MM.1S (cell line): ENCODE data around the gene ARL15.

Experiments
- DNase-seq: peaks from one replicate; pipeline ENCODE4 v3.0.0-alpha.2; 2015
- H2AFZ ChIP-seq: fragments of 300-600 bp; sonication (generic); 2 replicates; pipeline ENCODE4 v1.6.0; 2016; ENCODE audit warnings: antibody characterized with exemption, low read length
- H3F3A ChIP-seq: fragments of 300-600 bp; sonication (generic); 2 replicates; pipeline ENCODE4 v1.6.1; 2016; ENCODE audit warnings: mild to moderate bottlenecking, antibody characterized with exemption, low read length, moderate library complexity, mixed read lengths; ENCODE audit not compliant: insufficient read depth
- H3K27ac ChIP-seq: fragments of 300-600 bp; sonication (generic); 2 replicates; pipeline ENCODE4 v1.5.1; 2016; ENCODE audit warnings: mild to moderate bottlenecking, low read length
- H3K27me3 ChIP-seq: fragments of 300-600 bp; sonication (generic); replicated peaks from 2 replicates; pipeline ENCODE4 v1.6.0; 2016; ENCODE audit warnings: low read length; ENCODE audit not compliant: insufficient read depth
- H3K36me3 ChIP-seq: fragments of 300-600 bp; sonication (generic); replicated peaks from 2 replicates; pipeline ENCODE4 v1.6.1; 2016; ENCODE audit warnings: mild to moderate bottlenecking, low read length, mixed read lengths; ENCODE audit not compliant: insufficient read depth
- H3K4me1 ChIP-seq: fragments of 300-600 bp; sonication (generic); 2 replicates; pipeline ENCODE4 v1.6.1; 2016; ENCODE audit warnings: low read length, mixed read lengths
- H3K4me2 ChIP-seq: fragments of 300-600 bp; sonication (generic); 2 replicates; pipeline ENCODE4 v1.6.0; 2016; ENCODE audit warnings: low read depth, low read length
- H3K4me3 ChIP-seq: fragments of 300-600 bp; sonication (generic); 2 replicates; pipeline ENCODE4 v1.5.1; 2016; ENCODE audit warnings: low read length, mixed read lengths
- H3K79me2 ChIP-seq: fragments of 300-600 bp; sonication (generic); 2 replicates; pipeline ENCODE4 v1.6.1; 2016; ENCODE audit warnings: mixed run types, low read length, mixed read lengths
- H3K9ac ChIP-seq: fragments of 300-600 bp; sonication (generic); 2 replicates; pipeline ENCODE4 v1.6.1; 2016; ENCODE audit warnings: low read length, mixed read lengths
- H3K9me2 ChIP-seq: fragments of 300-600 bp; sonication (generic); replicated peaks from 2 replicates; pipeline ENCODE4 v1.6.1; 2016; ENCODE audit warnings: mild to moderate bottlenecking, low read length, mixed read lengths; ENCODE audit not compliant: insufficient read depth
- H3K9me3 ChIP-seq: fragments of 300-600 bp; sonication (generic); replicated peaks from 2 replicates; pipeline ENCODE4 v1.6.1; 2016; ENCODE audit warnings: mild to moderate bottlenecking, low read length, mixed read lengths; ENCODE audit not compliant: insufficient read depth
- H4K20me1 ChIP-seq: fragments of 300-600 bp; sonication (generic); 2 replicates; pipeline ENCODE4 v1.6.1; 2016; ENCODE audit warnings: mild to moderate bottlenecking, low read length, moderate library complexity, mixed read lengths; ENCODE audit not compliant: insufficient read depth
- EZH2 ChIP-seq: fragments of 300-600 bp; sonication (generic); optimal IDR thresholded peaks from 2 replicates; pipeline ENCODE3; 2017; ENCODE audit warnings: low read depth, mild to moderate bottlenecking, antibody characterized with exemption, low read length, mixed read lengths
- EZH2phosphoT487 ChIP-seq: fragments of 300-600 bp; sonication (generic); IDR thresholded peaks from 2 replicates; pipeline ENCODE4 v1.6.1; 2018; ENCODE audit warnings: antibody characterized with exemption, low read length
- TF ChIP-seq, protein P1 (sequence below): fragments of 300-600 bp; sonication (generic); IDR thresholded peaks from 2 replicates; pipeline ENCODE4 v1.5.1; 2016; ENCODE audit warnings: antibody characterized with exemption, low read length, mixed read lengths

Gene ARL15

GRCh38 chr5:54115735-54116403 lies 194.5 kb downstream of the ARL15 start:
- H3K79me2 ChIP-seq = no peaks in the 10 kb centered on the region
- no peaks in the 10 kb centered on the region for H3K9me2 ChIP-seq
- H3K36me3 ChIP-seq = no peaks in the 10 kb centered on the region
- TF ChIP-seq EZH2 = no peak
- TF ChIP-seq, protein P1, sequence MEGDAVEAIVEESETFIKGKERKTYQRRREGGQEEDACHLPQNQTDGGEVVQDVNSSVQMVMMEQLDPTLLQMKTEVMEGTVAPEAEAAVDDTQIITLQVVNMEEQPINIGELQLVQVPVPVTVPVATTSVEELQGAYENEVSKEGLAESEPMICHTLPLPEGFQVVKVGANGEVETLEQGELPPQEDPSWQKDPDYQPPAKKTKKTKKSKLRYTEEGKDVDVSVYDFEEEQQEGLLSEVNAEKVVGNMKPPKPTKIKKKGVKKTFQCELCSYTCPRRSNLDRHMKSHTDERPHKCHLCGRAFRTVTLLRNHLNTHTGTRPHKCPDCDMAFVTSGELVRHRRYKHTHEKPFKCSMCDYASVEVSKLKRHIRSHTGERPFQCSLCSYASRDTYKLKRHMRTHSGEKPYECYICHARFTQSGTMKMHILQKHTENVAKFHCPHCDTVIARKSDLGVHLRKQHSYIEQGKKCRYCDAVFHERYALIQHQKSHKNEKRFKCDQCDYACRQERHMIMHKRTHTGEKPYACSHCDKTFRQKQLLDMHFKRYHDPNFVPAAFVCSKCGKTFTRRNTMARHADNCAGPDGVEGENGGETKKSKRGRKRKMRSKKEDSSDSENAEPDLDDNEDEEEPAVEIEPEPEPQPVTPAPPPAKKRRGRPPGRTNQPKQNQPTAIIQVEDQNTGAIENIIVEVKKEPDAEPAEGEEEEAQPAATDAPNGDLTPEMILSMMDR = no peak
- no peak for TF ChIP-seq EZH2phosphoT487
- H4K20me1 ChIP-seq = no peaks in the 10 kb centered on the region
- no peaks in the 10 kb centered on the region for H3K9me3 ChIP-seq
- H3F3A ChIP-seq = no peaks in the 10 kb centered on the region
- no peak overlapping the region for H3K27ac ChIP-seq
- no peaks in the 10 kb centered on the region for H3K4me1 ChIP-seq
- no peak for DNase-seq
- no peaks in the 10 kb centered on the region for H3K27me3 ChIP-seq
- no peak overlapping the region for H3K4me2 ChIP-seq
- no peak overlapping the region for H3K9ac ChIP-seq
- H2AFZ ChIP-seq = no peak overlapping the region
- no peak overlapping the region for H3K4me3 ChIP-seq

DNA sequence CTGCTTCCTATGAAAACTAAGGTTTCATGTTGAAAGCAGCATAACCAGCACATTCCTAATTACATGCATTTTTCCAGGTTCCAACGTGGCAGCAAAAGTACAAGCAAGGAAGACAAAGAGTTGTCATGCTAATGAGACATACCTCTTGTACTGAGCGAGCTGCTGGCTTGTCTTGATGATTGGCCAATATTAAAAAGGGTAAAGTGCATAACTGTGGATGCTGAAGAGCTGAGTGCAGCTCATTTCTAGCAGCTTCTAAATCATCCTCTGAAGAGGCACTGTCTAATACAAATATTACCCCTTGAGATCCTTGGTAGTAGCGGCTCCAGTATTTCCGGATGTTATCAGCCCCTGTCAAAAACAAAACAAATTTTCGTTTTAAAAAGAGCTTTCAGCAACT lies 197.3 kb downstream of the ARL15 start:
- Histone ChIP-seq H3K9me2 (no peaks in the 10 kb centered on the region), H3K36me3 (no peaks in the 10 kb centered on the region), H3K27me3 (no peaks in the 10 kb centered on the region), H3K4me1 (no peaks in the 10 kb centered on the region), H3K9ac (no peak overlapping the region), H3K79me2 (no peaks in the 10 kb centered on the region), H3K4me2 (no peak overlapping the region), H3K27ac (no peak overlapping the region), H3K9me3 (no peaks in the 10 kb centered on the region), H3F3A (no peaks in the 10 kb centered on the region), H4K20me1 (no peaks in the 10 kb centered on the region), H2AFZ (no peak overlapping the region), H3K4me3 (no peak overlapping the region)
- no peak for DNase-seq
- TF ChIP-seq, protein P1 = no peak
- no peak for TF ChIP-seq EZH2
- no peak for TF ChIP-seq EZH2phosphoT487

DNA sequence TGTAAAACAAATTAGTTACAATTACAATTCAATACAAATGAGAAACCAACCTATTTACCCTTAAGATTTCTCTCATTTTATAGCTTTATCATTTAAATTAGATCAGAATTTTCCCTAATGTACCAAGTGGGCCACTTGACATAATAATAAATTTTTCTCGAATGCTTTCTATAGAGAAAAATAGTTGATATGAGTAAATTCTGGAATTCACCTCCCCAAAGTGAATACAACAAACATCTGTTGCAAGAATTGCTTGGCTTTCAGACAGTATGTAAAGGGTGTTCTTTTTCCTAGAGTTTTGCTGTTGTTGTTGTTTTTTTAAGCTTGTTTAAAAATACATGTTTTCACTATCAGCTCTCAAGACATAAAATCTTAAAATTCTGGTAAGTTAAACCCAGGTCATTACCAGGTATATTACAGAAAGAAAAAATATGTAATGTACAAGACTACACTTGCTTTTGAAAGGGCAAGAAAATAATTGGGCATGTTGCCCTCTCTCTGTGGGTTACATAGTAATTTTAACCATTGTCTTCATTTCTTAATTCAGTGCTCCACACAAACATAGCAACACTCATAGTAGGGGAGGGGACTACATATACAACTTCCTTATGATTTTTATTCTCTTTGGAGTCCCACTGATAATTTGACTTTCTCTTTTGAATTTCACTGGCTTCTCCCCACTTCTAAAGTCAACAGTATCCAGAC lies 200.6 kb downstream of the ARL15 start:
- Histone ChIP-seq H3K4me1 (no peaks in the 10 kb centered on the region), H3K4me2 (no peak overlapping the region), H3K36me3 (no peaks in the 10 kb centered on the region), H3K27ac (no peak overlapping the region), H3F3A (no peaks in the 10 kb centered on the region), H3K9me3 (no peaks in the 10 kb centered on the region), H3K4me3 (no peak overlapping the region), H4K20me1 (no peaks in the 10 kb centered on the region), H3K79me2 (no peaks in the 10 kb centered on the region), H3K27me3 (no peaks in the 10 kb centered on the region), H3K9me2 (no peaks in the 10 kb centered on the region), H3K9ac (no peak overlapping the region), H2AFZ (no peak overlapping the region)
- TF ChIP-seq, protein P1 = no peak
- TF ChIP-seq EZH2 (no peak), EZH2phosphoT487 (no peak)
- DNase-seq = no peak
